Ramos (cell line): Measurements from ENCODE around the gene CTNNA3.

Experiments
- in situ Hi-C: fragments of 300-500 bp; cut with MboI; formaldehyde crosslinking; loops from one replicate; pipeline ENCODE4 v1.14.3; 2022; ENCODE audit warnings: low sequenced_read_pairs; ENCODE audit not compliant: unreplicated experiment

The CTNNA3 gene

GRCh38 chr10:66842371-66842770 is 853.6 kb downstream of the CTNNA3 start:
- in situ Hi-C loops = no loop called here

- in situ Hi-C loops = no loop called here
Observed at GRCh38 chr10:66838656-66839055, 857.3 kb downstream of the CTNNA3 start.

DNA sequence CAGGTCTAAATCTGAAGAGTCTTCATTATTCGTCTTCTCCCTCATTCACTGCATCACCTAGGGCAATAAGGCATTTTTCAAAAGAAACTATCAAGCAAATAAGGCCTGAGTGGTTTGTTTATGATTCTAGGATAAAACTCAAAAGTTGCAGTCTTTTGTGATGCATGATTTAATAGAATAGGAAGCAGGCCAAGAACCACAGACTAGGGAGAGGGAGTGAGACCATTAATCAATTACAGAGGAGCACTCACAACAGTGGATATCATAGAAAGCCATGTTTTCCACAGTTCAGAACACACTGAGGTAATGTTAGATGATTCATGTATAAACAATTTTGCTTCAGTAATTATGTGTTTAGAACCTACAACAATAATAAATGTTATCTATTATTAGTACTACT is 858.0 kb downstream of the CTNNA3 start:
- in situ Hi-C loops = no loop called here

GRCh38 chr10:66837335-66837734 is 858.7 kb downstream of the CTNNA3 start:
- in situ Hi-C loops = no loop called here

DNA sequence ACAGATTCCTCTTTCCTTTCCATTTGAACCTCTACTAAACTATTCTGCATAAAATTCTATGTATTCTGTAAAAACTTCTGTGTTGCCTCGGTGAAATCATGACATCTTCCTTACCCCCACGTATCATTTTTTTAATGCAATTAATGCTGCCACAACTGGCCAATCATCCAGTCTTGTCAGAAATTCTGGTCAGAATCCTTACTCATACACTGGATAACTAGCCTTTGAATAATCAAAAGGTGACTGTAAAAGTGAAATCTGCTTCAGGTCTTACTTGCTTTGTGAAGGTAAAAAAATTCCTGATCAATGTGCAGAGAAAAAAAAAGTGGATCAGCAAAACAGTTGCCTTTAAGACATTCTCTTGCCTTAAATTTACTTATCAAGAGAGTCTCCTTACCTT is 859.2 kb downstream of the CTNNA3 start:
- in situ Hi-C loops = no loop called here

DNA sequence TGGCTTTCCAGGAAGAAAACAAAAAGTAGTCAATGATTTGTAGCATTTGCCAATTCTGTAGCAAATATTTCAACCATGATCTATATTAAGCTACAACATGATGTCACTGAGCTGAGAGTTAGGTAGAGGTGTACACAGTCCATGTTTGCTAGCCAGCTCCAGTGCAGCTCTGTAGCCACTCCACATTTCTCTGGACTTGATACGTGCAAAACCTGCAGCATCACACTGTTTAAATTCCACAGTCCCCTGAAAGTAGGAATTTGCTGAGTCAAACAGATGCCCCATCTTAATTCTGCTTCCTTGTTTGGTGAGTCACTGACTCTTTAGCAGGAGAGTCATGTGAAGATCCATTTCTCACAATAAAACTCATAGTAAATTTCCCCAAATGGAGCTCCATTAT is 859.9 kb downstream of the CTNNA3 start:
- in situ Hi-C loops = no loop called here

DNA sequence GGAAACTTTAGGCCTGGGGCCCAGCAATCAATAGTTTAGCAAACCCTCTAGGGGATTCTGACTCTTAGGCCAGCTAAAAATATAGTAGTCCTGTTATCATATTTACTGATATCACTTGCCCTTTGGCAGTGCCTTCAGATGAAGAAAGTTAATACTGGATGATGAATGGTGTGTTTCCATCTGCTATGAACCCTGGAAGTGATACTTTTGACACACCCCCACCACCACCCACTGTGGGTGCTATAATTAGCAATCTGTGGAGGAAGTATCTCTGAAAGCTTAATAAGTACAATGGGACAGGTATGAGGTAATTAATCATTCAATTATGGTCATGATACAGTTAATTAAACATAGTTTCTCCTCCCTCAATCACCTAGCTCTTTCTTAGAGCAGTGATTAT is 860.6 kb downstream of the CTNNA3 start:
- in situ Hi-C loops = no loop called here

DNA sequence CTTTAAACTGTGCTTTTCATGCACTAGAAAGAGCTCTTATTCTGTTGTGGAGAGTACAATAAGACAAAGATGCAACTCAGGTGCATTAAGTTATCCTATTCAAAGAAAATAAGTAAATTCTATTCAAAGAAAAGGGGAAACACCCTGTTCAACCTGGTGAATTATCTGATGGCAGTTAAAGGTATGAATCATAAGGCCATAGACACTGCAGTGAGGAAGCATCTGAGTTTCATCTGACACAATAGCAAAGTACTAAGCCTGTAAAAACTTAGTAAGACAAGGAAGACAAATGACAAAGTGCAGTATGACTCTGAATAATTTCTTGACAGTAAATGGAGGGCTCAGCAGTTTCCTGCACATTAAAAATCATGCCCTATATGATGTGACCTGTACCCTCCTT is 861.2 kb downstream of the CTNNA3 start:
- in situ Hi-C loops = no loop called here

DNA sequence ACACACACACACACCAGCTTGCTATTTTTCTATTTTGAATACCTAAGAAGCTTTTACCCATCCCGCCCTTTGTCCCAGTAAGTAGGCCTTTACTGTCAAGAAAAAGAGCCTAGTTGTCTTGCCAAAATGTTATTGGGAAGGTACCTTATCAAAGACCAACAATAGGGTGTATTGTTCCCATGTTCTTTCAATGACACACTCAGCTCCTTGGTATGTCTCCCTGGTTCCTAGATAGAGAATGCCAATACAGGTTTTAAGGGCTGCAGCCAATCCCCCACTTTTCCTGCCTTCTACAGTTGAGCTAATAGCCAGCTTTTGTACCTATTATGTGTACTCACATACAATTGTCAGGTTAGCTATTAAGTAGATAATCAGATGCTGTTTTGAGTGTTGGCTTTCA is 862.1 kb downstream of the CTNNA3 start:
- in situ Hi-C loops = no loop called here

- in situ Hi-C loops = no loop called here
Observed at GRCh38 chr10:66832781-66833422, 863.1 kb downstream of the CTNNA3 start.

DNA sequence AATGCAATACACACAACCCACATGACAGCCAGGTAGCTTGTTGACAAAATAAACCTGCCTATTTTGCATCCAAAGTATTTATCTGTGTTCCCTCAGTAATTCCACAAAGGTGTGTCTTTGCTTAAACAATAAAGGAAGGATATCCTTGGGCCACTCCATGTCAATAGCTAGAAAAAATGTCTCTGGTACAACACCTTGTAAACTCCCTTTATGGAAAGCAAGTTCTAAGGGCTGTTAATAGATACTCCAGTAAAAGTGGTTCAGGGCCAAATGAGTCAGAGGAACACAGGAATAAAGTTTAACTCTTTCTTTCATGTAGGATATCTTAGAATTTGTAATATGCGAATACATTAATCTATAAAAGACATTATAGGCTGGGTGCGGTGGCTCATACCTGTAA is 867.0 kb downstream of the CTNNA3 start:
- in situ Hi-C loops = no loop called here

DNA sequence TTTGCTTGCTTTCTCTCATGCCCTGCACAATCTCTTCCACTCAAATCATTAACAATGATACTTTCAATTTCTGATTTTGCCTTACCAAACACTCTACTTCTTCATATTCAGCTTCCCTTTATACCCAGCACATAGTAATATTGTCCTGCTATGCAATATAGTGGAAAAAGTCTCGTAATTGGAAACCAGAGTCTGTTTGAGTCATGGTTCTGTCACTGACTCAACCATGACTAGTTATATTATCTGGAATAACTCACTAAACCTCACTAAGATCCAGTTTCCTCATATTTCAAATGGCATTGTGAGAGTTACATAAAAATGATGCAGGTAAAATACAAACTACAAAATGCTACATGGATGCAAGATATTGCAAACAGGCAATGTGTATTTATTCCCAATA is 868.6 kb downstream of the CTNNA3 start:
- in situ Hi-C loops = no loop called here

DNA sequence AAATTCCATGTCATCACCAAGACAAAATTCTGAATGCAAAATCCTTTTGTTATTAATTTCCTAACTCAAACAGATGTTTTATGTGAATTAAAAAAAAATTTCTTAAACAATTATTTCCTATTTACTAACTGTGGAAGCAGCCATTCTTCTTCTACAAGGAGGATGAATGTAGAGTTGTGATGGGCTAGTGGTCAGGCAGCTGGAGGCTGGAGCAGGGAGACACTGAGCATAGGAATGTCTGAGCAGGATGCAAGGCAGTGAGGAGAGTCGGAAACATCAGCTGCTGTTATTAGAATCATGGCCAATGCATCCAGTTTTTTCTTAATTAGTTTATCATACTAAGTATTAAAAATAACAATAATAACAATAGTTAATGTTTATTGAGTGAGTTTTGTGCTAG is 872.7 kb downstream of the CTNNA3 start:
- in situ Hi-C loops = no loop called here

- in situ Hi-C loops = no loop called here
Observed at GRCh38 chr10:66822801-66823200, 873.2 kb downstream of the CTNNA3 start.

DNA sequence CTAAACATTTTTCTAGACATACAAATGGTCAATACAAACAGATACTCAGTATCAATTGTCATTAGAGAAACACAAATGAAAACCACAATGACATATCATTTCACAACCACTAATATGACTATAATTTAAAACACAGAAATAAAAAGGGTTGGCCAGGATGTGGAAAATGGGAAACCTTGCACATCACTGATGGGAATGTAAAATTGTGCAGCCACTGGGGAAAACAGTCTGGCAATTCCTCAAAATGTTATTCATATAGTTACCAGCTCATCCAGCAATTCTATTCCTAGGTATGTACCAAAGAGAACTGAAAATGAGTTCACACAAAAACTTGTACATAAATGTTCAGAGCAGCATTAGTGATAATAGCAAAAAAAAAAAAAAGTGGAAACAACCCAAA is 876.3 kb downstream of the CTNNA3 start:
- in situ Hi-C loops = no loop called here

DNA sequence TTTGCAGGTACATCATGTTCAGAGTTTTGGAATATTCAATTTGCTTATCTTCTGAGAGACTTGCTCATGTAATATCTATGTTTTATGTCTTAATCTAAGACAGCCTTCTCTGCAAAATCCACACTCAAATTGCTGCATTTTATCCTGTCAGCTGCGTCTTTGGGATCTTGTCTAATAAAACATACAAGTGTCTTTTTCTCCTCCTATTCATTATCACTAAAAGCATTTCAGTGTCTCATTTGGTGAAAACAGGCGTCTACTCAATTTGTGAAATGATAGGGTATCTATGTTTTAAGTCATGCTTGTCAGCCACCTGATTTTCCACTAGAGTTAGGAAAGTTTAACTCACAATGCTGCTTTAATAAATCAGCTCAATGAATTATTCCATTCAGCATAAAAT is 882.9 kb downstream of the CTNNA3 start:
- in situ Hi-C loops = no loop called here

DNA sequence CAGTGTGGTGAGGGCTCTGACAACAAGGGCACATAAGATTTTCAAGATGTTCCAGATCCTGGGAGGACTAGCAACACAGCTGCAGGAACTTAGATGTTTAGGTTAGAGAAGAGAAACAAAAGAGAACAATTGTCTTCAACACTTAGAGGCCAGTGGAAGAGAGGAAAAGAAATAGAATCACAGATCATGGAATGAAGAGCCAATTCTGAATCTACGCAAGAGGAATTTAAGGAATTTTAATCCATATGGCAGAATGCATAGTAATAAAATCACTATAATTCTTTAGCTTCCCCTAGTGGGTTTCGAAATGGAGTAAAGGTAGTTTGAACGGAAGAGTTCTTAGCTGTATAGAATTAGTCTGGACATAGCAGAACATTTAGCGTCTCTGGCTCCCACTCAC is 884.8 kb downstream of the CTNNA3 start:
- in situ Hi-C loops = no loop called here

- in situ Hi-C loops = no loop called here
Observed at GRCh38 chr10:66809402-66809801, 886.6 kb downstream of the CTNNA3 start.

DNA sequence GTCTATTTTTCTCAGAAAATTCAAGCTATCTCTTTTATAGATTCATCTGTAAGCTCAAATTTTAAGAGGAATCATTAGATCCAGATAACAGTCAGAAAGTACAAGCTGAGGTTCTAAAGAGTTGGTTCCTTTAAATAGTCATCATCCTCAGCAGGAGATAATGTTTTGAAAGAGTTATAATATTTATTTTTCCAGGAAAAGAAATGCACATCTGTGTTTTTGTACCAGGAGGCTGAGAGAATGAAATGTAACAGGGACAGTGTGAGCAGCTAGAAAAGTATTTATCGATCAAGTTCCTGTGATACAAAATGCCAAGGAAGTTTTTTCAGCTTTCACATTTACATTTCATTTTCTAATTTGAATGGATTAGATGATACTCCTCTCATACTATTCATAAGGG is 890.4 kb downstream of the CTNNA3 start:
- in situ Hi-C loops = no loop called here

DNA sequence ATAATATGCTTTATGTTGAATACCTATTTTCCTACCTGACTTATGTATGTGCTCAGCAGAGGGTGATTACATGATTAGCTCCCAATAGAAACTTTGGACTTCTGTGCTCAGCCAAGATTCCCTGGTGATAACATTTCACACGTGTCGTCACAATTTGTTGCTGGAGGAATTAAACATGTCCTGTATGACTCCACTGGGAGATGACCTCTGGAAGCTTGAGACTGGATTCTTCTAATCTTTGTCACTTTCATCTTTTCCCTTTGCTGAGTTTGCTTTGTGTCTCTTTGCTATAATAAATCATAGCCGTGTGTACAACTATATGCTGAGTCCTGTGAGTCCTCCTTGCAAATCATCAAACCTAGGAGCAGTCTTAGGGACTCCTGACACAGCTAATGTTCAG is 891.0 kb downstream of the CTNNA3 start:
- in situ Hi-C loops = no loop called here

DNA sequence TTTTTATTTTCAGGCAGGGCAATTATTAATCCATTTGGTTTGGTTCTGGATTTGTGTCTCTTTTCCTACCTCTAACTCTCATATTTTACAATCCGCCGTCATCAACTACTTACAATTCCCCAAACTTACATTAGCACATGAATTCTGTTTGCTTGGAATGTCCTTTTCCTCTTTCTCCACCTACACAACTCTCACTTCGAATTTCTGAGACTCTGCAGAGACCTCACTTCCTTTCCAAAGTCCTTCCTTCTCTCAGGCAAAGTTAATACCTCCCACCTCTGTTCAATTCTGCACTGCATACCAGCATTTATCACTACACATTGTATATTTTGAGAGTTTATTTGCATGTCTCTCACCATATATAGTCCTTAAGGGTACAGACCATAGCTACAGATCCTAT is 892.8 kb downstream of the CTNNA3 start:
- in situ Hi-C loops = no loop called here

- in situ Hi-C loops = no loop called here
Observed at GRCh38 chr10:66799474-66799873, 896.5 kb downstream of the CTNNA3 start.

GRCh38 chr10:66795866-66796265 is 900.1 kb downstream of the CTNNA3 start:
- in situ Hi-C loops = no loop called here
